Activated CD4-positive, CD25-positive, alpha-beta regulatory T cell treated with anti-CD3 and anti-CD28 coated beads, Interleukin-2, amount 50 U/mL, for 24 hours (primary cell): ENCODE measurements around the gene ADH5.
"Not testable (repeated sequence)": the region's sequence is repeated elsewhere in the genome, so short reads cannot be mapped to it uniquely, and the experiment has no call there.

ENCODE experiments used
- ATAC-seq, 2 donors: fragments of 150-1000 bp; cut with Tn5 transposase; one replicate each; pipeline ENCODE4 v1.10.0; 2021; ENCODE audit warnings: mild to moderate bottlenecking in 1 of 2, moderate library complexity in 1 of 2

Gene ADH5

GRCh38 chr4:99082192-99082591, 6.4 kb downstream of the ADH5 start:
- no peak for ATAC-seq

GRCh38 chr4:99080869-99081268, 7.7 kb downstream of the ADH5 start:
- not testable (repeated sequence) for ATAC-seq

- ATAC-seq = no peak
These were observed 8.8 kb downstream of the ADH5 start for GRCh38 chr4:99079625-99080295.

GRCh38 chr4:99078931-99079624, 9.5 kb downstream of the ADH5 start:
- ATAC-seq = no peak

GRCh38 chr4:99078336-99078735, 10.3 kb downstream of the ADH5 start:
- no peak for ATAC-seq

- no peak for ATAC-seq
These were observed 11.4 kb downstream of the ADH5 start for GRCh38 chr4:99077177-99077576.

GRCh38 chr4:99076292-99076976, 12.2 kb downstream of the ADH5 start:
- ATAC-seq = no peak

GRCh38 chr4:99074816-99075215, 13.8 kb downstream of the ADH5 start:
- ATAC-seq = no peak

- ATAC-seq = no peak
These were observed 17.4 kb downstream of the ADH5 start for GRCh38 chr4:99071159-99071558.

- ATAC-seq = no peak
These were observed 21.0 kb downstream of the ADH5 start for GRCh38 chr4:99067617-99068016.

- ATAC-seq = not testable (repeated sequence)
These were observed 23.1 kb downstream of the ADH5 start for GRCh38 chr4:99065521-99065920.

GRCh38 chr4:99062120-99062519, 26.5 kb downstream of the ADH5 start:
- ATAC-seq = no peak

- ATAC-seq = no peak
These were observed 27.4 kb downstream of the ADH5 start for GRCh38 chr4:99061048-99061700.

- no peak for ATAC-seq
These were observed 29.0 kb downstream of the ADH5 start for GRCh38 chr4:99059550-99059949.

- no peak for ATAC-seq
These were observed 30.4 kb downstream of the ADH5 start for GRCh38 chr4:99058228-99058627.

GRCh38 chr4:99054428-99054994, 34.1 kb downstream of the ADH5 start:
- peak; percentile 18 to 31 for ATAC-seq

- ATAC-seq = peak; percentile 78 to 79
These were observed 35.7 kb downstream of the ADH5 start for GRCh38 chr4:99052902-99053301.

GRCh38 chr4:99047710-99048109, 40.9 kb downstream of the ADH5 start:
- ATAC-seq = no peak

- ATAC-seq = peak in 1 of 2 donors; percentile 33
These were observed 45.2 kb downstream of the ADH5 start for GRCh38 chr4:99043346-99043745.

GRCh38 chr4:99038213-99038612, 50.4 kb downstream of the ADH5 start:
- no peak for ATAC-seq

- ATAC-seq = no peak
These were observed 54.6 kb downstream of the ADH5 start for GRCh38 chr4:99033956-99034355.

- ATAC-seq = no peak
These were observed 58.7 kb downstream of the ADH5 start for GRCh38 chr4:99029852-99030251.
